Panc1 (cell line): ENCODE measurements around the gene KRCC1. TPM values are rescaled to one million over a fixed set of nuclear protein-coding genes. Genes with fewer than 3 reads are reported as not detected.

Experiments
- ATAC-seq: fragments of 200-7000 bp; cut with Tn5 transposase; 2 replicates; pipeline ENCODE4 v1.9.1; 2020; ENCODE audit warnings: mild to moderate bottlenecking, moderate library complexity
- BruUV-seq: library from RNA; stranded (reverse); fragments of 400-500 nt; replicated peaks from 2 replicates; lab custom pipeline; 2021; lab: Mats Ljungman, UMichigan
- CTCF ChIA-PET: fragments of 300-600 bp; sonication (Branson Sonifier 250); formaldehyde crosslinking; loops from one replicate; lab custom pipeline; 2022; ENCODE audit warnings: antibody characterized with exemption; lab: Charles Lee
- POLR2A ChIA-PET: fragments of 300-600 bp; sonication (Branson Sonifier 250); formaldehyde crosslinking; loops from one replicate; lab custom pipeline; 2022; ENCODE audit warnings: antibody characterized with exemption; lab: Charles Lee
- DNase-seq: peaks from one replicate; pipeline ENCODE4 v3.0.0-alpha.2; 2010; ENCODE audit warnings: low read depth, low spot score
- H3K27ac ChIP-seq: 2 replicates; pipeline ENCODE4 v1.5.1; 2011; ENCODE audit warnings: mild to moderate bottlenecking, low read length, inconsistent platforms
- H3K27me3 ChIP-seq: fragments of 200-500 bp; sonication (Bioruptor generic); 2 replicates; pipeline ENCODE4 v1.6.0; 2014; ENCODE audit warnings: low read length, inconsistent platforms; ENCODE audit not compliant: control insufficient read depth, insufficient read depth
- H3K36me3 ChIP-seq: fragments of 200-500 bp; sonication (Bioruptor generic); 2 replicates; pipeline ENCODE4 v1.5.1; 2014; ENCODE audit warnings: inconsistent platforms, mild to moderate bottlenecking, low read length, moderate library complexity; ENCODE audit not compliant: control insufficient read depth, insufficient read depth
- H3K4me1 ChIP-seq: 2 replicates; pipeline ENCODE4 v1.5.1; 2011; ENCODE audit warnings: inconsistent platforms, mild to moderate bottlenecking, low read length, moderate library complexity; ENCODE audit not compliant: control insufficient read depth, insufficient read depth
- H3K4me3 ChIP-seq, 2 experiments: 2 replicates each; pipeline ENCODE4 v1.5.1; 2011 to 2012; ENCODE audit warnings: low read depth in 2 of 2, low read length in 2 of 2, mild to moderate bottlenecking in 2 of 2, inconsistent platforms in 1 of 2, moderate library complexity in 1 of 2
- H3K9me3 ChIP-seq: fragments of 200-500 bp; sonication (Bioruptor generic); 2 replicates; pipeline ENCODE4 v1.5.1; 2014; ENCODE audit warnings: low read depth, mild to moderate bottlenecking, inconsistent platforms, low read length, moderate library complexity; ENCODE audit not compliant: control insufficient read depth, insufficient read depth
- POLR2AphosphoS5 ChIP-seq: IDR thresholded peaks from 2 replicates; pipeline ENCODE4 v1.6.1; 2012; ENCODE audit warnings: mild to moderate bottlenecking, low read depth, low read length, moderate library complexity
- SIN3A ChIP-seq: IDR thresholded peaks from 2 replicates; pipeline ENCODE4 v1.6.1; 2012; ENCODE audit warnings: low read depth, mild to moderate bottlenecking, low read length, moderate library complexity, borderline replicate concordance; ENCODE audit not compliant: insufficient read depth
- TCF7L2 ChIP-seq: IDR thresholded peaks from 2 replicates; pipeline ENCODE4 v1.6.1; 2011; ENCODE audit warnings: mild to moderate bottlenecking, low read depth, low read length, inconsistent platforms
- in situ Hi-C: cut with HindIII; loops from 2 replicates; pipeline ENCODE4 v1.10.0; 2016; ENCODE audit warnings: low sequenced_read_pairs, low pct_unique_long_range_greater_than_20kb
- intact Hi-C: fragments of 100-400 bp; cut with micrococcal nuclease; formaldehyde crosslinking; loops from one replicate; pipeline ENCODE4 v1.10.0; 2022; ENCODE audit not compliant: unreplicated experiment
- total RNA-seq: library from RNA; stranded (reverse); gene quantifications from one replicate; pipeline ENCODE4 v1.2.1, GENCODE V29; 2021; ENCODE audit not compliant: unreplicated experiment
- TF ChIP-seq, protein P1 (sequence below): fragments of 450-650 bp; IDR thresholded peaks from 2 replicates; pipeline ENCODE4 v1.5.1; 2017; ENCODE audit warnings: mild to moderate bottlenecking
- TF ChIP-seq, protein P2 (sequence below), 2 experiments: IDR thresholded peaks; 2 replicates each; pipeline ENCODE4 v1.6.1; 2011 to 2012; ENCODE audit warnings: low read depth in 2 of 2, control low read depth in 1 of 2, low read length in 1 of 2, mild to moderate bottlenecking in 1 of 2, moderate library complexity in 1 of 2; ENCODE audit not compliant: insufficient read depth in 1 of 2

Gene KRCC1
- total RNA-seq, 1 experiment from 2014 or later = 7.6 TPM

DNA sequence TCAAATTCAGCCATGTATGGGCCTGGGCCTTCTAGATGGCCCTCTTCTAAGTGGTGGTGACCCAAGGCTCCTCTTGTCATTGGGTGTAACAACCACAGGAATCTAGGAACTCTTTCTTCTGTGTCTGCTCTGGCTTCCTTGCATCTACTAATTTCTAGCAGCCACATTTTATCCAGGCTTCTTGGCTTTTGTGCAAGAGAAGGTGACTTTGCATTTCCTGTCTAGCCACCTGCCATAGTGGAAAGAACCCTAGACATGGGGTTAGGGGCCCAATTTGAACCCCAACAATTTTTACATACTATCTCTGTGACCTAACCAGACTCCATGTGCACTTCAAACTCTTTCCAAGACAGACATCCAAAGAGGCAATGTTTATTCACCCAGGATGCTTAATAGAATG is 37.2 kb upstream of the KRCC1 start:
- intact Hi-C loops (no loop called here), in situ Hi-C loops (no loop called here)
- CTCF ChIA-PET = no interaction called here

DNA sequence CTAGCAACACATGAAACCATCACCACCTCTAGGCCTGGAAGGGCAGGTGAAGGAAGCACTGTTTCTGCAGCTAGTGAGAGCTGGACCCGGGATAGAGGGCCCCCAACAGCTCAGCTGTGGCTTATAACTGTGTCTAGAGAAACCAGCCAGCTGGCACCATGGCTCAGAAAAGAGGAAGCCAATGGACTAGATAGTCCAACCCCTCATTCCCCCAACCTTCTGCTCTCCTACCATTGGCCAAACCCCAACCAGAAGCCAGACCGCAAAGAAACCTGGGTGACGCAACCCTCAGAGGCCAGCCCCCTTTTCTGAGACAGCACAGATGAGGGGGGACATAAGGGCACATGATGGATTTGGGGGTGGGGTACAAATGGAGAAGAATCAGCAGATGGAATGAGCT is 36.4 kb upstream of the KRCC1 start:
- POLR2A ChIA-PET = no interaction called here
- BruUV-seq = no TSS peak
- no peak overlapping the region for H3K4me3 ChIP-seq
- no peak for ATAC-seq
- CTCF ChIA-PET = no interaction called here
- H3K27ac ChIP-seq = no peak overlapping the region
- H3K27me3 ChIP-seq = peaks cover 16% of the 10 kb centered on the region
- H3K9me3 ChIP-seq = no peaks in the 10 kb centered on the region
- H3K36me3 ChIP-seq = no peaks in the 10 kb centered on the region
- intact Hi-C loops = no loop called here
- DNase-seq = no peak
- TF ChIP-seq, protein P1, sequence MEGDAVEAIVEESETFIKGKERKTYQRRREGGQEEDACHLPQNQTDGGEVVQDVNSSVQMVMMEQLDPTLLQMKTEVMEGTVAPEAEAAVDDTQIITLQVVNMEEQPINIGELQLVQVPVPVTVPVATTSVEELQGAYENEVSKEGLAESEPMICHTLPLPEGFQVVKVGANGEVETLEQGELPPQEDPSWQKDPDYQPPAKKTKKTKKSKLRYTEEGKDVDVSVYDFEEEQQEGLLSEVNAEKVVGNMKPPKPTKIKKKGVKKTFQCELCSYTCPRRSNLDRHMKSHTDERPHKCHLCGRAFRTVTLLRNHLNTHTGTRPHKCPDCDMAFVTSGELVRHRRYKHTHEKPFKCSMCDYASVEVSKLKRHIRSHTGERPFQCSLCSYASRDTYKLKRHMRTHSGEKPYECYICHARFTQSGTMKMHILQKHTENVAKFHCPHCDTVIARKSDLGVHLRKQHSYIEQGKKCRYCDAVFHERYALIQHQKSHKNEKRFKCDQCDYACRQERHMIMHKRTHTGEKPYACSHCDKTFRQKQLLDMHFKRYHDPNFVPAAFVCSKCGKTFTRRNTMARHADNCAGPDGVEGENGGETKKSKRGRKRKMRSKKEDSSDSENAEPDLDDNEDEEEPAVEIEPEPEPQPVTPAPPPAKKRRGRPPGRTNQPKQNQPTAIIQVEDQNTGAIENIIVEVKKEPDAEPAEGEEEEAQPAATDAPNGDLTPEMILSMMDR = no peak
- TF ChIP-seq TCF7L2 (no peak), POLR2AphosphoS5 (no peak), SIN3A (no peak)
- TF ChIP-seq, protein P2, sequence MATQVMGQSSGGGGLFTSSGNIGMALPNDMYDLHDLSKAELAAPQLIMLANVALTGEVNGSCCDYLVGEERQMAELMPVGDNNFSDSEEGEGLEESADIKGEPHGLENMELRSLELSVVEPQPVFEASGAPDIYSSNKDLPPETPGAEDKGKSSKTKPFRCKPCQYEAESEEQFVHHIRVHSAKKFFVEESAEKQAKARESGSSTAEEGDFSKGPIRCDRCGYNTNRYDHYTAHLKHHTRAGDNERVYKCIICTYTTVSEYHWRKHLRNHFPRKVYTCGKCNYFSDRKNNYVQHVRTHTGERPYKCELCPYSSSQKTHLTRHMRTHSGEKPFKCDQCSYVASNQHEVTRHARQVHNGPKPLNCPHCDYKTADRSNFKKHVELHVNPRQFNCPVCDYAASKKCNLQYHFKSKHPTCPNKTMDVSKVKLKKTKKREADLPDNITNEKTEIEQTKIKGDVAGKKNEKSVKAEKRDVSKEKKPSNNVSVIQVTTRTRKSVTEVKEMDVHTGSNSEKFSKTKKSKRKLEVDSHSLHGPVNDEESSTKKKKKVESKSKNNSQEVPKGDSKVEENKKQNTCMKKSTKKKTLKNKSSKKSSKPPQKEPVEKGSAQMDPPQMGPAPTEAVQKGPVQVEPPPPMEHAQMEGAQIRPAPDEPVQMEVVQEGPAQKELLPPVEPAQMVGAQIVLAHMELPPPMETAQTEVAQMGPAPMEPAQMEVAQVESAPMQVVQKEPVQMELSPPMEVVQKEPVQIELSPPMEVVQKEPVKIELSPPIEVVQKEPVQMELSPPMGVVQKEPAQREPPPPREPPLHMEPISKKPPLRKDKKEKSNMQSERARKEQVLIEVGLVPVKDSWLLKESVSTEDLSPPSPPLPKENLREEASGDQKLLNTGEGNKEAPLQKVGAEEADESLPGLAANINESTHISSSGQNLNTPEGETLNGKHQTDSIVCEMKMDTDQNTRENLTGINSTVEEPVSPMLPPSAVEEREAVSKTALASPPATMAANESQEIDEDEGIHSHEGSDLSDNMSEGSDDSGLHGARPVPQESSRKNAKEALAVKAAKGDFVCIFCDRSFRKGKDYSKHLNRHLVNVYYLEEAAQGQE (IDR thresholded peaks at IDR 0.05; ENCODE audit: insufficient read depth in 1 of 2, low read depth in 2 of 2, low read length in 1 of 2) = no peak
- in situ Hi-C loops = no loop called here
- H3K4me1 ChIP-seq = no peaks in the 10 kb centered on the region

More for the DNA sequence above, 37.2 kb upstream of the KRCC1 start:
- POLR2A ChIA-PET = no interaction called here
- Histone ChIP-seq H3K27ac (no peak overlapping the region), H3K4me1 (no peaks in the 10 kb centered on the region), H3K4me3 (no peak overlapping the region), H3K9me3 (no peaks in the 10 kb centered on the region), H3K27me3 (peaks cover 16% of the 10 kb centered on the region), H3K36me3 (no peaks in the 10 kb centered on the region)
- no peak for DNase-seq
- TF ChIP-seq, protein P2 (IDR thresholded peaks at IDR 0.05; ENCODE audit: insufficient read depth in 1 of 2, low read depth in 2 of 2, low read length in 1 of 2) = no peak
- TF ChIP-seq, protein P1 = no peak
- TF ChIP-seq SIN3A = no peak
- TF ChIP-seq TCF7L2 = no peak
- no peak for TF ChIP-seq POLR2AphosphoS5
- no TSS peak for BruUV-seq
- ATAC-seq = no peak
